MM.1S (cell line): ENCODE data around the gene AGAP1.

Experiments used
- EZH2phosphoT487 ChIP-seq: fragments of 300-600 bp; sonication (generic); IDR thresholded peaks from 2 replicates; pipeline ENCODE4 v1.6.1; 2018; ENCODE audit warnings: antibody characterized with exemption, low read length
- TF ChIP-seq, protein P1 (sequence below): fragments of 300-600 bp; sonication (generic); IDR thresholded peaks from 2 replicates; pipeline ENCODE4 v1.5.1; 2016; ENCODE audit warnings: antibody characterized with exemption, low read length, mixed read lengths

DNA sequence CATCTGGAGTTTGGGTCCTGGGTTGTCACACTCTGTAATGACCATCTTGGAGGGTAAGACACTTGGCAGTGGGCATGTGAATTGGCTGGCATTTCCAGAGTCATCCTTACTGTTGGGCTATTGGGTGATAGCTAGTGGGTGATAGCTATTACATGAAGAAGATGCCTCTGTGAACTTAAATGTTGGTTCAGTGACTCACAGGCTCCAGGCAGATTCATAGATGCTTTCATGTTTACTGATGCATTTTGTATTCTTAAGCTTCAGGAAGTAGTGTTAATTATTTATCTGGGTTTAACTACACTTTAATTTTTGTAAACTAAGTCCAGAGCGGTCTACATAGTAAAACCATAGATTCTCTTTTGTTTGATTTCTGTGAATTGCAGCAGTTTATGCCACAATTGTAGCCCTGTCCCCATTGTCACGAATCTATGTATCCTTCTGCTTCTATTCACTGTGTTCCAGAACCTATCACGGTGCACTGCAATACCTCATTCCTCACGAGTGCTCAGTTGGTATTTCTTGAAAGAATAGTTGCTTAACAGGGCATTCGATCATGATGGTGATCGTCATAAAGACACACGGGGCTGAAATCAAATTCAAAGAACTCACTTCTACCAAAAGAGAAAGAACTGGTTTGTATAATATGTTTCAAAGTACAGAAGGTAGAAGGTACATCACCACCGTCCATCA is 594.7 kb downstream of the AGAP1 start:
- TF ChIP-seq, protein P1, sequence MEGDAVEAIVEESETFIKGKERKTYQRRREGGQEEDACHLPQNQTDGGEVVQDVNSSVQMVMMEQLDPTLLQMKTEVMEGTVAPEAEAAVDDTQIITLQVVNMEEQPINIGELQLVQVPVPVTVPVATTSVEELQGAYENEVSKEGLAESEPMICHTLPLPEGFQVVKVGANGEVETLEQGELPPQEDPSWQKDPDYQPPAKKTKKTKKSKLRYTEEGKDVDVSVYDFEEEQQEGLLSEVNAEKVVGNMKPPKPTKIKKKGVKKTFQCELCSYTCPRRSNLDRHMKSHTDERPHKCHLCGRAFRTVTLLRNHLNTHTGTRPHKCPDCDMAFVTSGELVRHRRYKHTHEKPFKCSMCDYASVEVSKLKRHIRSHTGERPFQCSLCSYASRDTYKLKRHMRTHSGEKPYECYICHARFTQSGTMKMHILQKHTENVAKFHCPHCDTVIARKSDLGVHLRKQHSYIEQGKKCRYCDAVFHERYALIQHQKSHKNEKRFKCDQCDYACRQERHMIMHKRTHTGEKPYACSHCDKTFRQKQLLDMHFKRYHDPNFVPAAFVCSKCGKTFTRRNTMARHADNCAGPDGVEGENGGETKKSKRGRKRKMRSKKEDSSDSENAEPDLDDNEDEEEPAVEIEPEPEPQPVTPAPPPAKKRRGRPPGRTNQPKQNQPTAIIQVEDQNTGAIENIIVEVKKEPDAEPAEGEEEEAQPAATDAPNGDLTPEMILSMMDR = no peak
- TF ChIP-seq EZH2phosphoT487 = no peak
